GM18861 (cell line): ENCODE data around the gene TRIM32.
A peak's percentile ranks its signal among the peaks of the same experiment; 100 is the strongest.

Source experiments
- ATAC-seq: cut with Tn5 transposase; IDR thresholded peaks from one replicate; pipeline ENCODE4 v1.9.1; 2021; ENCODE audit not compliant: unreplicated experiment

Gene TRIM32

GRCh38 chr9:116687074-116687753, at the start of gene TRIM32:
Gene TRIM32, plus strand, starts transcription at chr9:116687305. Its CDS starts 10,438 bp downstream, at chr9:116697743.
- peak; percentile 99 for ATAC-seq

GRCh38 chr9:116639251-116639741, 47.8 kb upstream of the TRIM32 start:
- ATAC-seq: no peak

- ATAC-seq: no peak
Observed at GRCh38 chr9:116641292-116642059, 45.6 kb upstream of the TRIM32 start.

GRCh38 chr9:116643691-116644090, 43.4 kb upstream of the TRIM32 start:
- no peak for ATAC-seq

- no peak for ATAC-seq
Observed at GRCh38 chr9:116644091-116644688, 42.9 kb upstream of the TRIM32 start.

GRCh38 chr9:116646661-116647514, 40.2 kb upstream of the TRIM32 start:
- ATAC-seq: no peak

GRCh38 chr9:116647515-116647809, 39.6 kb upstream of the TRIM32 start:
- ATAC-seq: no peak

GRCh38 chr9:116653348-116654058, 33.6 kb upstream of the TRIM32 start:
- no peak for ATAC-seq

- ATAC-seq: no peak
Observed at GRCh38 chr9:116654059-116654355, 33.1 kb upstream of the TRIM32 start.

- ATAC-seq: no peak
Observed at GRCh38 chr9:116656501-116656971, 30.6 kb upstream of the TRIM32 start.

- no peak for ATAC-seq
Observed at GRCh38 chr9:116656977-116657376, 30.1 kb upstream of the TRIM32 start.

- no peak for ATAC-seq
Observed at GRCh38 chr9:116658265-116658664, 28.8 kb upstream of the TRIM32 start.

- peak; percentile 71 for ATAC-seq
Observed at GRCh38 chr9:116661037-116661954, 25.8 kb upstream of the TRIM32 start.

GRCh38 chr9:116662646-116663310, 24.3 kb upstream of the TRIM32 start:
- ATAC-seq: no peak

GRCh38 chr9:116663581-116663980, 23.5 kb upstream of the TRIM32 start:
- ATAC-seq: no peak

- ATAC-seq: no peak
Observed at GRCh38 chr9:116668970-116669695, 18.0 kb upstream of the TRIM32 start.

- no peak for ATAC-seq
Observed at GRCh38 chr9:116671605-116672004, 15.5 kb upstream of the TRIM32 start.

- no peak for ATAC-seq
Observed at GRCh38 chr9:116673375-116673774, 13.7 kb upstream of the TRIM32 start.
